ENCODE data around the gene WIF1. TPM values are rescaled to one million over a fixed set of nuclear protein-coding genes. Genes with fewer than 3 reads are reported as not detected.

WIF1 gene
- total RNA-seq, 3 donors from 2014 or later = 0.19 TPM; not detected in 2

DNA sequence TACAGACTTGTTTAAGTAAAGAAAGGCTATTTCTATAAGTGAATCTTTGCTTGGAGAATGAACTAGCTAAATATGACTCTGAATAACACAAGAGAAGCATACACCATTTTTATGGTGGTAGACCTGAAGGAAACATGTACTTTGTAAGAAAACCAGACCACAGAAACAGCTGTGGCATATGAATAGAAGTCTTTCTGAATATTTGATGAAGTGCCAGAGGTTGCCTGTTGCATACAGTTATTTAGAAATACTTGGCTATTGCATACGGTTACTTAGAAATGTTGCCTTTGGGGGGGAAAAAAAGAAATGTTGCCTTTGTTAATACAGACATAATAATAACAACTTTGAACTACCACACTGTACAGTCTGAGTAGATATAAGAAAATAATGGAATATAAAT lies 31.5 kb upstream of the WIF1 start:
- no peak for TF ChIP-seq CTCF (IDR thresholded peaks at IDR 0.05)
- intact Hi-C loops (cut with DNase I, micrococcal nuclease) = no loop called here
- Histone ChIP-seq H3K9me3 (no peaks in the 10 kb centered on the region), H3K4me1 (ENCODE audit: low read depth) (no peaks in the 10 kb centered on the region), H3K4me3 (no peak overlapping the region), H3K36me3 (ENCODE audit: low read depth) (no peaks in the 10 kb centered on the region)
- no peak for ATAC-seq
- no peak for DNase-seq

DNA sequence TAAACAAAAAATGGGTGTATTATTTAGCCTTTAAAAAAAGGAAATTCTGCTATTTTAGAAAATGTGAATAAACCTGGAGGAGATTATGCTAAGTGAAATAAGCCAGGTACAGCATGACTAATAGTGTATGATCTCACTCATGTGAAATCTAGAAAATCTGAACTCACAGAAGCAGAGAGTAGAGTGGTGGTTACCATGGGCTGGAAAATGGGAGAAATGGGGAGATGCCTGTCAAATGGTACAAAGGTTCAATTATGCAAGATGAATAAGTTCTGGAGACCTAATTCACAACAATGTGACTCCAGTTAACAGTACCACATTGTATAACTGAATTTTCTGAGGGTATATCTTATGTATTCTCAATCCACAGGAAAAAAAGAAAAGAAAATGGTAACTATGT lies 30.9 kb upstream of the WIF1 start:
- H3K9me3 ChIP-seq = no peaks in the 10 kb centered on the region
- DNase-seq (no peak), ATAC-seq (no peak)
- TF ChIP-seq CTCF (IDR thresholded peaks at IDR 0.05) = no peak
- no peak overlapping the region for H3K4me3 ChIP-seq
- H3K36me3 ChIP-seq (ENCODE audit: low read depth) = no peaks in the 10 kb centered on the region
- intact Hi-C loops (cut with DNase I, micrococcal nuclease) = no loop called here
- H3K4me1 ChIP-seq (ENCODE audit: low read depth) = no peaks in the 10 kb centered on the region

GRCh38 chr12:65147312-65147905 lies 26.3 kb upstream of the WIF1 start:
- no peak overlapping the region for H3K4me3 ChIP-seq
- ATAC-seq (no peak), DNase-seq (no peak)
- H3K4me1 ChIP-seq (ENCODE audit: low read depth) = no peaks in the 10 kb centered on the region
- no peaks in the 10 kb centered on the region for H3K36me3 ChIP-seq (ENCODE audit: low read depth)
- intact Hi-C loops (cut with DNase I, micrococcal nuclease) = no loop called here
- no peaks in the 10 kb centered on the region for H3K9me3 ChIP-seq
- no peak for TF ChIP-seq CTCF (IDR thresholded peaks at IDR 0.05)

DNA sequence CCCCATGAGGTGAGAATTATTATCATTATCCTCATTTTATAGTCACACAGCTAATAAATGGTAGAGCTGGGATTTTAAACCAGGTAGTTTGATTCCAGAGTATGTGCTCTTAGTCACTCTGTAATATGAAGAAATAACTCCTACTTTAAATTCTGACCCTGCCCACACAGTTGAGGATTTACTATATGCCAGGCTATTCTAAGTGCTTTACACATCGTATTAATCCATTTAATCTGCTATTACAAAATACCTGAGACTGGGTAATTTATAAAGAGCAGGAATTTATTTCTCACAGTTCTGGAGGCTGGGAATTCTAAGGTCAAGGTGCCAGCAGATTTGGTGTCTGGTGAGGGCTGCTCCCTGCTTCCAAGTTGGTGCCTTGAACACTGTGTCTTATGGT lies 19.6 kb upstream of the WIF1 start:
- Histone ChIP-seq H3K9me3 (no peaks in the 10 kb centered on the region), H3K4me1 (ENCODE audit: low read depth) (no peaks in the 10 kb centered on the region), H3K36me3 (ENCODE audit: low read depth) (no peaks in the 10 kb centered on the region), H3K4me3 (no peak overlapping the region)
- DNase-seq (no peak), ATAC-seq (no peak)
- intact Hi-C loops (cut with DNase I, micrococcal nuclease) = no loop called here
- no peak for TF ChIP-seq CTCF (IDR thresholded peaks at IDR 0.05)

- Histone ChIP-seq H3K9me3 (no peaks in the 10 kb centered on the region), H3K4me1 (ENCODE audit: low read depth) (no peaks in the 10 kb centered on the region), H3K4me3 (no peak overlapping the region), H3K36me3 (ENCODE audit: low read depth) (no peaks in the 10 kb centered on the region)
- TF ChIP-seq CTCF (IDR thresholded peaks at IDR 0.05) = no peak
- ATAC-seq (no peak), DNase-seq (no peak)
- intact Hi-C loops (cut with DNase I, micrococcal nuclease) = no loop called here
Observed at GRCh38 chr12:65139389-65139788, 18.3 kb upstream of the WIF1 start.

GRCh38 chr12:65133879-65134278 lies 12.8 kb upstream of the WIF1 start:
- Histone ChIP-seq H3K36me3 (ENCODE audit: low read depth) (no peaks in the 10 kb centered on the region), H3K4me1 (ENCODE audit: low read depth) (no peaks in the 10 kb centered on the region), H3K4me3 (no peak overlapping the region), H3K9me3 (no peaks in the 10 kb centered on the region)
- no peak for DNase-seq
- no peak for TF ChIP-seq CTCF (IDR thresholded peaks at IDR 0.05)
- ATAC-seq = no peak
- intact Hi-C loops (cut with DNase I, micrococcal nuclease) = no loop called here
